ENCODE measurements around the gene CTSZ.

CTSZ gene

GRCh38 chr20:58993332-58994248, 13.5 kb downstream of the CTSZ start:
- DNase-seq (ENCODE audit: insufficient read length) (no peak), FAIRE-seq (peak; percentile 50)
- TF ChIP-seq TAF1 (IDR thresholded peaks at IDR 0.05; ENCODE audit: borderline replicate concordance, low read depth, low read length): no peak
- 0 out of 2 replicates have a peak, but pooled peaks have one; percentile 38 for TF ChIP-seq POLR2A (IDR thresholded peaks at IDR 0.05; ENCODE audit: low read depth, low read length)
- TF ChIP-seq POLR2AphosphoS5 (IDR thresholded peaks at IDR 0.05; ENCODE audit: low read depth, low read length): peak; percentile 60

GRCh38 chr20:58992911-58993310, 14.1 kb downstream of the CTSZ start:
- DNase-seq (ENCODE audit: insufficient read length) (no peak), FAIRE-seq (no peak)
- no peak for TF ChIP-seq POLR2A (IDR thresholded peaks at IDR 0.05; ENCODE audit: low read depth, low read length)
- no peak for TF ChIP-seq POLR2AphosphoS5 (IDR thresholded peaks at IDR 0.05; ENCODE audit: low read depth, low read length)
- TF ChIP-seq TAF1 (IDR thresholded peaks at IDR 0.05; ENCODE audit: borderline replicate concordance, low read depth, low read length): no peak

- TF ChIP-seq TAF1 (IDR thresholded peaks at IDR 0.05; ENCODE audit: borderline replicate concordance, low read depth, low read length): no peak
- no peak for TF ChIP-seq POLR2AphosphoS5 (IDR thresholded peaks at IDR 0.05; ENCODE audit: low read depth, low read length)
- TF ChIP-seq POLR2A (IDR thresholded peaks at IDR 0.05; ENCODE audit: low read depth, low read length): no peak; the same call in 1 of the 2 replicates
- FAIRE-seq (no peak), DNase-seq (ENCODE audit: insufficient read length) (no peak)
These were observed 15.3 kb downstream of the CTSZ start for GRCh38 chr20:58991715-58992114.

- no peak for TF ChIP-seq TAF1 (IDR thresholded peaks at IDR 0.05; ENCODE audit: borderline replicate concordance, low read depth, low read length)
- TF ChIP-seq POLR2A (IDR thresholded peaks at IDR 0.05; ENCODE audit: low read depth, low read length): no peak
- no peak for TF ChIP-seq POLR2AphosphoS5 (IDR thresholded peaks at IDR 0.05; ENCODE audit: low read depth, low read length)
- FAIRE-seq (no peak), DNase-seq (ENCODE audit: insufficient read length) (no peak)
These were observed 16.2 kb downstream of the CTSZ start for GRCh38 chr20:58990651-58991445.

- TF ChIP-seq TAF1 (IDR thresholded peaks at IDR 0.05; ENCODE audit: borderline replicate concordance, low read depth, low read length) (no peak), POLR2A (IDR thresholded peaks at IDR 0.05; ENCODE audit: low read depth, low read length) (no peak), POLR2AphosphoS5 (IDR thresholded peaks at IDR 0.05; ENCODE audit: low read depth, low read length) (no peak)
- no peak for FAIRE-seq
- no peak for DNase-seq (ENCODE audit: insufficient read length)
These were observed 17.9 kb downstream of the CTSZ start for GRCh38 chr20:58989196-58989595.

- FAIRE-seq: no peak
- no peak for DNase-seq (ENCODE audit: insufficient read length)
- TF ChIP-seq POLR2AphosphoS5 (IDR thresholded peaks at IDR 0.05; ENCODE audit: low read depth, low read length) (no peak), TAF1 (IDR thresholded peaks at IDR 0.05; ENCODE audit: borderline replicate concordance, low read depth, low read length) (no peak), POLR2A (IDR thresholded peaks at IDR 0.05; ENCODE audit: low read depth, low read length) (no peak)
These were observed 18.5 kb downstream of the CTSZ start for GRCh38 chr20:58988565-58988882.

- TF ChIP-seq TAF1 (IDR thresholded peaks at IDR 0.05; ENCODE audit: borderline replicate concordance, low read depth, low read length) (no peak), POLR2AphosphoS5 (IDR thresholded peaks at IDR 0.05; ENCODE audit: low read depth, low read length) (no peak), POLR2A (IDR thresholded peaks at IDR 0.05; ENCODE audit: low read depth, low read length) (no peak)
- FAIRE-seq (no peak), DNase-seq (ENCODE audit: insufficient read length) (no peak)
These were observed 19.1 kb downstream of the CTSZ start for GRCh38 chr20:58987790-58988564.

- no peak for DNase-seq (ENCODE audit: insufficient read length)
- no peak for FAIRE-seq
These were observed 20.0 kb downstream of the CTSZ start for GRCh38 chr20:58986968-58987517.

GRCh38 chr20:58986286-58986967, 20.6 kb downstream of the CTSZ start:
- DNase-seq (ENCODE audit: insufficient read length) (no peak), FAIRE-seq (no peak)
- no peak for TF ChIP-seq POLR2A (IDR thresholded peaks at IDR 0.05; ENCODE audit: low read depth, low read length)
- TF ChIP-seq TAF1 (IDR thresholded peaks at IDR 0.05; ENCODE audit: borderline replicate concordance, low read depth, low read length): no peak
- no peak for TF ChIP-seq POLR2AphosphoS5 (IDR thresholded peaks at IDR 0.05; ENCODE audit: low read depth, low read length)

More at GRCh38 chr20:58986968-58987517, 20.0 kb downstream of the CTSZ start:
- TF ChIP-seq TAF1 (IDR thresholded peaks at IDR 0.05; ENCODE audit: borderline replicate concordance, low read depth, low read length): no peak
- no peak for TF ChIP-seq POLR2A (IDR thresholded peaks at IDR 0.05; ENCODE audit: low read depth, low read length)
- no peak for TF ChIP-seq POLR2AphosphoS5 (IDR thresholded peaks at IDR 0.05; ENCODE audit: low read depth, low read length)

GRCh38 chr20:58985656-58986055, 21.4 kb downstream of the CTSZ start:
- DNase-seq (ENCODE audit: insufficient read length) (no peak), FAIRE-seq (no peak)
- TF ChIP-seq TAF1 (IDR thresholded peaks at IDR 0.05; ENCODE audit: borderline replicate concordance, low read depth, low read length) (no peak), POLR2AphosphoS5 (IDR thresholded peaks at IDR 0.05; ENCODE audit: low read depth, low read length) (no peak), POLR2A (IDR thresholded peaks at IDR 0.05; ENCODE audit: low read depth, low read length) (no peak)

All from GM12892 (cell line).